Measurements from ENCODE around the gene TMEM37. TPM values are rescaled to one million over a fixed set of nuclear protein-coding genes. Genes with fewer than 3 reads are reported as not detected.

The TMEM37 gene
- total and polyA plus RNA-seq, 2 of the 8 experiments (the other 6 are each of a cell fraction or from before 2014, with no cell fraction given) = 11.0 to 16.2 TPM

- TF ChIP-seq CTCF (IDR thresholded peaks at IDR 0.05; ENCODE audit: control extremely low read depth in 1 of 3, insufficient read depth in 1 of 3, low read depth in 1 of 3, low read length in 3 of 3) = no peak
- TF ChIP-seq SAP30 (IDR thresholded peaks at IDR 0.05; ENCODE audit: insufficient read depth, insufficient replicate concordance, low read length) = no peak
Measured at GRCh38 chr2:119449521-119449920, 17.9 kb downstream of the TMEM37 start (continued).
